ENCODE data around the gene CPM.

DNA sequence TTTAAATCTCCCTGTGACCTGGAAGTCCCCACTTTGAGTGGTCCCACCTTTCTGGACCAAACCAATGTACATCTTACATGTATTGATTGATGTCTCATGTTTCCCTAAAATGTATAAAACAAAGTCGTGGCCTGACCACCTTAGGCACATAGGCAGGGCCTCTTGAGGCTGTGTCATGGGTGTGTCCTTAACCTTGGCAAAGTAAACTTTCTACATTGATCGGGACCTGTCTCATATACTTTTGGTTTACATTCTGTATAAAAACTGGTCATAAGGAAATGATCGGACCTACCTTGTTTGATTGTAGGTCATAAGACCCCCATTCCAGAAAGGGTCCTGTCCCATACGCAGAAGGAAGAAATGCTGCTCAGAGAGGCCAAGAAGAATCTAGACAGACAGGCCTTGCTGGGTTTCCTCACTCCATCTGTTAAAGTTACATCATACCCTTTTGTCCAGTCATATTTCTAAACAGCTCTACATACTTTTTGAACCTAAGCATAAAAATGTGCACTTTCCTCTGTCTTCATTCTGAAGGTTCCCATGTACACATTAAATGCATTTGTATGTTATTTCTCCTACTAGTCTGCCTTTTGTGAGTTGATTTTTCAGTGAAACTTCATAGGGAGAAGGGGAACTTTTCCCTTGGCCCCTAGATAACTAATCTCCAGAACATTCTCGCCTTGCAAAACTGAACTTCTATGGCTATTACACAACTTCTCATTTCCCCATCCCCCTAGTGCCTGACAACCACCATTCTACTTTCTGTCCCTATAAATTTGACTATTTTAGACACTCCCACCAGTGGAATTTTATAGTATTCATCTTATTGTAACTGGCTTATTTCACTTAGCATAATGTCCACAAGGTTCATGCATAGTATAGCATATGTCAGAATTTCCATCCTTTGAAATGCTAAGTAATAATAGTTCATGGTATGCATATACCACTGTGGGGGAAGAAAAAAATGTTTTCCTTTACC, 30.2 kb upstream of the CPM start:
- TF ChIP-seq CTCF (IDR thresholded peaks at IDR 0.05; ENCODE audit: low read length) (no peak), EZH2 (optimal IDR thresholded peaks at IDR 0.05; ENCODE audit: low read depth, low read length) (no peak), EZH2phosphoT487 (IDR thresholded peaks at IDR 0.05; ENCODE audit: low read length) (no peak)

All from MM.1S (cell line).